Neural cell (in vitro differentiated cells): ENCODE results near the gene BORA.

ENCODE experiments used
- CTCF ChIP-seq: fragments of 450-650 bp; IDR thresholded peaks from 2 replicates; pipeline ENCODE4 v1.5.1; 2014; ENCODE audit warnings: antibody characterized with exemption, mild to moderate bottlenecking, moderate library complexity; ENCODE audit not compliant: poor library complexity, severe bottlenecking
- EZH2 ChIP-seq: fragments of 200-600, 300-800 bp; shearing (Covaris generic), sonication (generic); IDR thresholded peaks from 2 replicates; pipeline ENCODE4 v1.6.1; 2014; ENCODE audit warnings: antibody characterized with exemption, low read length, borderline replicate concordance, mild to moderate bottlenecking; ENCODE audit not compliant: insufficient read depth, poor library complexity, severe bottlenecking
- POLR2AphosphoS5 ChIP-seq: IDR thresholded peaks from 2 replicates; pipeline ENCODE4 v1.6.1; 2012
- RAD21 ChIP-seq: fragments of 450-650 bp; conservative IDR thresholded peaks from 2 replicates; pipeline ENCODE4 v1.6.1; 2014; ENCODE audit warnings: antibody characterized with exemption, mild to moderate bottlenecking, moderate library complexity
- REST ChIP-seq: IDR thresholded peaks from 2 replicates; pipeline ENCODE4 v1.6.1; 2012; ENCODE audit warnings: borderline replicate concordance

GRCh38 chr13:72726726-72727416 is 852 bp upstream of the BORA start:
- TF ChIP-seq CTCF (no peak), REST (no peak), EZH2 (no peak), RAD21 (no peak), POLR2AphosphoS5 (no peak)
